ENCODE results near the gene KCNK7.

DNA sequence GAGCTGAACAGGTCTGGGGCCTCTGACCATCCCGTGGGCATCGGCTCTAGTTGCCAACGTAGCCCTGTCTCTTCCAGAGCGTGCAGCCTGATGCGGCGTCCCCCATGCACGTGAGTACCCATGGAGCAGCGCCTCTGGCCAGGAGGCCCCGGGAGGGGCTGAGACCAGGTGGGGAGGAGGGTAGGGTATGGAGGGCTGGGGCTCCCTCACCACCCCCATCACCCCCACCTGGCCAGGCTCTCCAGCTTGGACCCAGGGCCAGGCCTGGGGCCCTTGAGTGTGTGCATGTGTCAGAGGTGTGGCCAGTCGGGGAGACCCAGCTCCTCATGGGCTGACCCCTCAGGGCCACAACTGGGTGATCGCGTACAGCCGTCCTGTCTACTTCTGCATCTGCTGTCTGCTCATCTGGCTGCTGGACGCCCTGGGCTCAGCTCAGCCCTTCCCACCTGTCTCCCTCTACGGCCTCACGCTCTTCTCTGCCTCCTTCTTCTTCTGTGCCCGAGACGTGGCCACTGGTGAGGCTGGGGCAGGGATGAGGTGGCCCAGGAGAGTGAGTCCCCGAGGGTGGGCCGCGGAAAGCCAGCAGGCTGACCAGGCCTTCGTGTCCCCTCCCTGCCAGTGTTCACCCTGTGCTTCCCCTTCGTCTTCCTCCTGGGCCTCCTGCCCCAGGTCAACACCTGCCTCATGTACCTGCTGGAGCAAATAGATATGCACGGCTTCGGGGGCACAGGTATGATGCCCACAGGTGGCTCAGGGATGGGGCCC, 28.4 kb upstream of the KCNK7 start:
- TF ChIP-seq POLR2AphosphoS5 (IDR thresholded peaks at IDR 0.05; ENCODE audit: low read depth, low read length) (no peak; the same call in 1 of the 2 replicates), POLR2A (IDR thresholded peaks at IDR 0.05; ENCODE audit: low read depth, low read length) (no peak), SPI1 (IDR thresholded peaks at IDR 0.05; ENCODE audit: low read depth, low read length) (no peak)

Measured in GM12891 (cell line).